ENCODE measurements around the gene C18orf32. TPM values are rescaled to one million over a fixed set of nuclear protein-coding genes. Genes with fewer than 3 reads are reported as not detected.

Gene C18orf32
- total RNA-seq, 6 experiments from 2014 or later: 29.8 to 44.5 (median 32.4) TPM

GRCh38 chr18:49435170-49435569 is 51.9 kb downstream of the C18orf32 start:
- no peak overlapping the region for H3K4me3 Mint-ChIP-seq
- TF ChIP-seq CTCF (IDR thresholded peaks at IDR 0.05): no peak
- no peak for DNase-seq
- peaks cover 11% of the 10 kb centered on the region for H3K4me1 Mint-ChIP-seq (ENCODE audit: low read depth)
- H3K36me3 Mint-ChIP-seq (ENCODE audit: low read depth): no peaks in the 10 kb centered on the region
- H3K27me3 Mint-ChIP-seq (ENCODE audit: insufficient read depth): no peaks in the 10 kb centered on the region
- H3K27ac Mint-ChIP-seq: no peak overlapping the region
- H3K9me3 Mint-ChIP-seq: no peaks in the 10 kb centered on the region

GRCh38 chr18:49432602-49433001 is 54.4 kb downstream of the C18orf32 start:
- TF ChIP-seq CTCF (IDR thresholded peaks at IDR 0.05): no peak
- Mint-ChIP-seq H3K27me3 (ENCODE audit: insufficient read depth) (no peaks in the 10 kb centered on the region), H3K4me3 (no peak overlapping the region), H3K4me1 (ENCODE audit: low read depth) (peaks cover 11% of the 10 kb centered on the region), H3K27ac (no peak overlapping the region), H3K36me3 (ENCODE audit: low read depth) (peaks cover 8% of the 10 kb centered on the region; the same call in 1 of the 2 replicates), H3K9me3 (no peaks in the 10 kb centered on the region)
- no peak for DNase-seq

GRCh38 chr18:49431165-49431962 is 55.7 kb downstream of the C18orf32 start:
- Mint-ChIP-seq H3K4me1 (ENCODE audit: low read depth) (peaks cover 11% of the 10 kb centered on the region), H3K4me3 (no peak overlapping the region), H3K27me3 (ENCODE audit: insufficient read depth) (no peaks in the 10 kb centered on the region), H3K27ac (no peak overlapping the region), H3K9me3 (no peaks in the 10 kb centered on the region), H3K36me3 (ENCODE audit: low read depth) (peaks cover 9% of the 10 kb centered on the region; the same call in 1 of the 2 replicates)
- DNase-seq: no peak
- no peak for TF ChIP-seq CTCF (IDR thresholded peaks at IDR 0.05)

Other genes with a start within 250 kb of the C18orf32 start
- gene DYM, start 26.6 kb downstream of the C18orf32 start, total RNA-seq (2021; fragmentation: NEBNext Ultra II Directional; extraction: Animal tissue kit (Norgen Biotek cat#: 25700)): 10 to 100 TPM; 31.2 to 46.6 (median 40.8) TPM
- 1,000 to 10,000 TPM; 1,721 to 1,851 (median 1,752) TPM for gene RPL17, start 5.2 kb upstream of the C18orf32 start, total RNA-seq (2021; fragmentation: NEBNext Ultra II Directional; extraction: Animal tissue kit (Norgen Biotek cat#: 25700))
- gene LIPG, start 74.8 kb upstream of the C18orf32 start, total RNA-seq (2021; fragmentation: NEBNext Ultra II Directional; extraction: Animal tissue kit (Norgen Biotek cat#: 25700)): not detected